ENCODE results near the gene HERPUD1.

HERPUD1 gene

DNA sequence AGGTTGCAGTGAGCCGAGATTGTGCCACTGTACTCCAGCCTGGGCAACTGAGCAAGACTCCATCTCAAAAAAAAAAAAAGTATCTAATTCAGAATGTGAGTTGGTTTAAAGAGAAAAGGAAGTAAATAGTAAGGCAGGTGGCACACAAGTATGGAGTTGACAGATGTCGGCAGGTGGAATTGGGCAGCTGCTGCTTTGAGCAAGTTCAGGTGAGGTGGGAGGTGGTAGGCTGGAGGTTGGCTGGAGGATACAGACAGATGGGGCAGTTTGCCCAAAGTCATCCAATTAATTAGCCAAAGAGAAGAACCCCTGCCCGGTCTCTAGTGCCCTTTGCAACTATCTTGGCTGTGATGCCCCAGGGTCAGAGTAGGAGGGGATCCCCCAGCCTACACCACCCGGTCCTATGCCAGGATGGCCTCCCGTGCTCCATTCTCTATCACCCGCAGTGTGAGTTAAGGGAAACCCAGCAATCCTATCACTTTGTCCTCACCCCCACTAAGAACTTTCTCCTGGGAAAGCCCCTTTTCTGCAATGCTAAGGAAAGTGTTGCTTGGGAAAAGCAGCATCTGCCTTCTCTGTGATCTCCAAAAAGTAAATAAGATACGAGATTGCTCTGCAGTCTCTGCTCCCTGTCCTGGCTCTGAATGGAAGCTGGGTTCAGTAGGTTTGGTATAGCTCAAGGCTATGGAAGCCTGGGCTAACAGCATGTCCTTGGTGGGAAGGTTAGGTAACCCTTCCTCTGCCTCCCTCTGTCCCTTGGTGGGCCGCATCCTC lies 34.7 kb upstream of the HERPUD1 start:
- H3K4me3 ChIP-seq (ENCODE audit: low read depth, low read length), result no peak overlapping the region
- no peak for DNase-seq (ENCODE audit: low read depth)
- TF ChIP-seq, protein P1, sequence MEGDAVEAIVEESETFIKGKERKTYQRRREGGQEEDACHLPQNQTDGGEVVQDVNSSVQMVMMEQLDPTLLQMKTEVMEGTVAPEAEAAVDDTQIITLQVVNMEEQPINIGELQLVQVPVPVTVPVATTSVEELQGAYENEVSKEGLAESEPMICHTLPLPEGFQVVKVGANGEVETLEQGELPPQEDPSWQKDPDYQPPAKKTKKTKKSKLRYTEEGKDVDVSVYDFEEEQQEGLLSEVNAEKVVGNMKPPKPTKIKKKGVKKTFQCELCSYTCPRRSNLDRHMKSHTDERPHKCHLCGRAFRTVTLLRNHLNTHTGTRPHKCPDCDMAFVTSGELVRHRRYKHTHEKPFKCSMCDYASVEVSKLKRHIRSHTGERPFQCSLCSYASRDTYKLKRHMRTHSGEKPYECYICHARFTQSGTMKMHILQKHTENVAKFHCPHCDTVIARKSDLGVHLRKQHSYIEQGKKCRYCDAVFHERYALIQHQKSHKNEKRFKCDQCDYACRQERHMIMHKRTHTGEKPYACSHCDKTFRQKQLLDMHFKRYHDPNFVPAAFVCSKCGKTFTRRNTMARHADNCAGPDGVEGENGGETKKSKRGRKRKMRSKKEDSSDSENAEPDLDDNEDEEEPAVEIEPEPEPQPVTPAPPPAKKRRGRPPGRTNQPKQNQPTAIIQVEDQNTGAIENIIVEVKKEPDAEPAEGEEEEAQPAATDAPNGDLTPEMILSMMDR (IDR thresholded peaks at IDR 0.05; ENCODE audit: low read depth, low read length, missing control alignments), result no peak

DNA sequence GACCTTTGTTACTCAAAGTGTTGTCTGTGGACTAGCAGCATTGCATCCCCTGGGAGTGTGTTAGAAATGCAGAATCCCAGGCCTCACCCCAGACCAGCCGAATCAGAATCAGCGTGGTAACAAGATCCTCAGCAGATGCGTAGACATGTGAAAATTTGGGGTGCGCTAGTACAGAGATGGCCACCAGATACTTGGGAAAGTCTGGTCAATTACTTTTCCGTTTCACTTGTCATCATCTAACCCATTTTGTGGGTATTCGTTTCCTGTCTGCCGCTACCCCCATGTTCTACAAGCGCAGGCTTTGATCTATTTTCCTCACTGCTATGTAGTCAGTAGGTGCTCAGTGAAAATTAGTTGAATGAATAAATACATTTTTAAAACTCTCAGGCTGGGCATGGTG lies 33.1 kb upstream of the HERPUD1 start:
- H3K4me3 ChIP-seq (ENCODE audit: low read depth, low read length), result no peak overlapping the region
- no peak for DNase-seq (ENCODE audit: low read depth)
- TF ChIP-seq, protein P1 (IDR thresholded peaks at IDR 0.05; ENCODE audit: low read depth, low read length, missing control alignments), result no peak

DNA sequence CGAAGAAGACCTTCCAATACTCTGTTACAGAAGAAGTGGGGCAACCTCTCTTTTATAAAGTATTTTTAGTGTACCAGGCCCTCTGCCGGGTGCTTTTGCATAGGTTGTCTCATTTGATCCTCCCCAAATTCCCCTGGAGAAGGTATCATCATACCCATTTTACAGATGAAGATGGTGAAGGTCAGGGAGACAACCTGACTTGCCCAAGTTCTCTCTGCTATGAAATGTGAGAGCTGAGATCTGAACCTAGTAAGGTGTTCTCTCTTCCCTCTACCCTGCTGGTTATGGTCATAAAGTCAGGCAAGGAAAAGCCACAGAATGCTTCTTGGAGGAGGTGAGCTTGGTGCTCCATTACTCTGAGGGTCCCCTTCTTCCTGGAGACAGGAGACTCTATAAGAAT lies 28.1 kb upstream of the HERPUD1 start:
- TF ChIP-seq, protein P1 (IDR thresholded peaks at IDR 0.05; ENCODE audit: low read depth, low read length, missing control alignments), result no peak
- no peak for DNase-seq (ENCODE audit: low read depth)
- no peak overlapping the region for H3K4me3 ChIP-seq (ENCODE audit: low read depth, low read length)

GRCh38 chr16:56907401-56907800 lies 24.5 kb upstream of the HERPUD1 start:
- DNase-seq (ENCODE audit: low read depth), result no peak
- no peak overlapping the region for H3K4me3 ChIP-seq (ENCODE audit: low read depth, low read length)
- TF ChIP-seq, protein P1 (IDR thresholded peaks at IDR 0.05; ENCODE audit: low read depth, low read length, missing control alignments), result no peak

- H3K4me3 ChIP-seq (ENCODE audit: low read depth, low read length), result no peak overlapping the region
- no peak for DNase-seq (ENCODE audit: low read depth)
- TF ChIP-seq, protein P1 (IDR thresholded peaks at IDR 0.05; ENCODE audit: low read depth, low read length, missing control alignments), result no peak
Observed at GRCh38 chr16:56909527-56909979, 22.4 kb upstream of the HERPUD1 start.

DNA sequence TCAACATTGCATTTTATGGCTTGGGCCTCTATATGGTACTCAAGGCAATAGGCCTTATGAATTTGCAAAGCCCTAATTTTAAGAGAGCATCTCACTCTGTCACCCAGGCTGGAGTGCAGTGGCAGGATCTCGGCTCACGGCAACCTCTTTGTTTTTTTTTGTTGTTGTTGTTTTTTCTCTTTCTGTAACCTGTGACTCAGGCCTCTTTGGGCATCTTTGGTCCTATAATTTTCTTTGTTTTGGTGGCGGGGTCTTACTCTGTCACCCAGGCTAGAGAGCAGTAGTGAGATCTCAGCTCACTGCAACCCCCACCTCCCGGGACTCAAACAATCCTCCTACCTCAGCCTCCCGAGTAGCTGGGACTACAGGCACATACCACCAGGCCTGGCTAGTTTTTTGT lies 21.8 kb upstream of the HERPUD1 start:
- TF ChIP-seq, protein P1 (IDR thresholded peaks at IDR 0.05; ENCODE audit: low read depth, low read length, missing control alignments), result no peak
- no peak for DNase-seq (ENCODE audit: low read depth)
- no peak overlapping the region for H3K4me3 ChIP-seq (ENCODE audit: low read depth, low read length)
